Vagina (tissue), 2 donors: ENCODE data around the gene MAP4K4.

Experiments
- CTCF ChIP-seq, 3 experiments: fragments of 450-650 bp in 2 of 3; fragments of 200-600 bp in 1 of 3; sonication (generic) in 1 of 3; IDR thresholded peaks; one replicate each; pipeline ENCODE4 v1.5.1; 2017 to 2019; ENCODE audit warnings: antibody characterized with exemption in 3 of 3, mild to moderate bottlenecking in 2 of 3, moderate library complexity in 2 of 3
- POLR2AphosphoS5 ChIP-seq, 2 donors: sonication (generic); formaldehyde crosslinking; IDR thresholded peaks; one replicate each; pipeline ENCODE4 v1.9.0; 2017; ENCODE audit warnings: antibody characterized with exemption in 2 of 2, mild to moderate bottlenecking in 2 of 2, low read depth in 1 of 2; ENCODE audit not compliant: insufficient read depth in 1 of 2

DNA sequence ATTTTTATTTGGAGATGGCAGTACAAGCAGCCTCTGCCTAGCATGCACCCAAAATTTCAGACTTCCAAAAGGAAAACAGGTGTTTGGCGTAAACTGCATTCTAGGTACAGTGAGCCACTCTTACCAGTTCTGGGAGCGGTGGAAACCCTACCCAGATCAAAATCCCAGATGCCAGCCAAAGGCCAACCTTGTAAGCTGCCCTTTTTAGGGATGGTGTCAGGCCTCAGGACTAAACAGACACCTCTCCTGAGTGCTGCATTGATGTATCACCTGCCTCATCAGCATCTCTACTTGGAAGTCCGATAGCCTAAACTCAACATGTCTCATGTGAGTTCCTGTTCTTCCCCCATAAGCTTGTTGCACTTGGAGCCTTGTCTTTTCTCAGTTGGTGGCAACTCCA lies 104.0 kb downstream of the MAP4K4 start:
- TF ChIP-seq POLR2AphosphoS5 (IDR thresholded peaks at IDR 0.05; ENCODE audit: insufficient read depth in 1 of 2, low read depth in 1 of 2): no peak
- TF ChIP-seq CTCF (IDR thresholded peaks at IDR 0.05): no peak
